ENCODE measurements around the gene ARID1A. TPM values are rescaled to one million over a fixed set of nuclear protein-coding genes. Genes with fewer than 3 reads are reported as not detected.

ARID1A gene
- total RNA-seq, 1 experiment from 2014 or later: 120 TPM

- Histone ChIP-seq H3K27ac (ENCODE audit: low read depth, low read length, poor library complexity, severe bottlenecking) (no peak overlapping the region), H3K4me3 (ENCODE audit: low read depth, low read length, poor library complexity, severe bottlenecking) (no peak overlapping the region), H3K36me3 (ENCODE audit: insufficient read depth, low read length, poor library complexity, severe bottlenecking) (peaks cover 80% of the 10 kb centered on the region), H3K27me3 (replicated peaks; ENCODE audit: insufficient read depth, low read depth, low read length, poor library complexity) (no peaks in the 10 kb centered on the region), H3K9me3 (ENCODE audit: low read depth, low read length, poor library complexity, severe bottlenecking) (no peaks in the 10 kb centered on the region), H3K4me1 (ENCODE audit: insufficient read depth, low read length, poor library complexity, severe bottlenecking) (peaks cover 7% of the 10 kb centered on the region)
- DNase-seq (ENCODE audit: low spot score): peak; percentile 11
- no TSS peak for BruUV-seq (replicated peaks)
- intact Hi-C loops (cut with micrococcal nuclease; ENCODE audit: unreplicated experiment): no loop called here
- TF ChIP-seq EZH2 (IDR thresholded peaks at IDR 0.05; ENCODE audit: borderline replicate concordance, low read depth, low read length, poor library complexity, severe bottlenecking): no peak
- TF ChIP-seq, protein P1, sequence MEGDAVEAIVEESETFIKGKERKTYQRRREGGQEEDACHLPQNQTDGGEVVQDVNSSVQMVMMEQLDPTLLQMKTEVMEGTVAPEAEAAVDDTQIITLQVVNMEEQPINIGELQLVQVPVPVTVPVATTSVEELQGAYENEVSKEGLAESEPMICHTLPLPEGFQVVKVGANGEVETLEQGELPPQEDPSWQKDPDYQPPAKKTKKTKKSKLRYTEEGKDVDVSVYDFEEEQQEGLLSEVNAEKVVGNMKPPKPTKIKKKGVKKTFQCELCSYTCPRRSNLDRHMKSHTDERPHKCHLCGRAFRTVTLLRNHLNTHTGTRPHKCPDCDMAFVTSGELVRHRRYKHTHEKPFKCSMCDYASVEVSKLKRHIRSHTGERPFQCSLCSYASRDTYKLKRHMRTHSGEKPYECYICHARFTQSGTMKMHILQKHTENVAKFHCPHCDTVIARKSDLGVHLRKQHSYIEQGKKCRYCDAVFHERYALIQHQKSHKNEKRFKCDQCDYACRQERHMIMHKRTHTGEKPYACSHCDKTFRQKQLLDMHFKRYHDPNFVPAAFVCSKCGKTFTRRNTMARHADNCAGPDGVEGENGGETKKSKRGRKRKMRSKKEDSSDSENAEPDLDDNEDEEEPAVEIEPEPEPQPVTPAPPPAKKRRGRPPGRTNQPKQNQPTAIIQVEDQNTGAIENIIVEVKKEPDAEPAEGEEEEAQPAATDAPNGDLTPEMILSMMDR (conservative IDR thresholded peaks at IDR 0.05; ENCODE audit: low read depth, low read length): no peak
- CTCF ChIA-PET: no interaction called here
- POLR2A ChIA-PET (ENCODE audit: low non-redundant PET): interaction anchor here (0.5 to 0.6 kb wide), 4 partner anchors 10 to 1366 kb away, joined by 3 to 9 read pairs (median 4); no protein-coding TSS in a partner anchor
Observed at GRCh38 chr1:26747048-26747447, 51.2 kb downstream of the ARID1A start.

- TF ChIP-seq, protein P1 (conservative IDR thresholded peaks at IDR 0.05; ENCODE audit: low read depth, low read length): no peak
- no peak for TF ChIP-seq EZH2 (IDR thresholded peaks at IDR 0.05; ENCODE audit: borderline replicate concordance, low read depth, low read length, poor library complexity, severe bottlenecking)
- Histone ChIP-seq H3K4me3 (ENCODE audit: low read depth, low read length, poor library complexity, severe bottlenecking) (no peak overlapping the region), H3K9me3 (ENCODE audit: low read depth, low read length, poor library complexity, severe bottlenecking) (no peaks in the 10 kb centered on the region), H3K27me3 (replicated peaks; ENCODE audit: insufficient read depth, low read depth, low read length, poor library complexity) (no peaks in the 10 kb centered on the region), H3K36me3 (ENCODE audit: insufficient read depth, low read length, poor library complexity, severe bottlenecking) (peaks cover 82% of the 10 kb centered on the region), H3K27ac (ENCODE audit: low read depth, low read length, poor library complexity, severe bottlenecking) (no peak overlapping the region), H3K4me1 (ENCODE audit: insufficient read depth, low read length, poor library complexity, severe bottlenecking) (peaks cover 7% of the 10 kb centered on the region)
- no TSS peak for BruUV-seq (replicated peaks)
- POLR2A ChIA-PET (ENCODE audit: low non-redundant PET): no interaction called here
- CTCF ChIA-PET: no interaction called here
- DNase-seq (ENCODE audit: low spot score): no peak
- intact Hi-C loops (cut with micrococcal nuclease; ENCODE audit: unreplicated experiment): no loop called here
Observed at GRCh38 chr1:26748351-26748750, 52.5 kb downstream of the ARID1A start.

- DNase-seq (ENCODE audit: low spot score): no peak
- H3K27ac ChIP-seq (ENCODE audit: low read depth, low read length, poor library complexity, severe bottlenecking): no peak overlapping the region
- no peaks in the 10 kb centered on the region for H3K27me3 ChIP-seq (replicated peaks; ENCODE audit: insufficient read depth, low read depth, low read length, poor library complexity)
- H3K4me1 ChIP-seq (ENCODE audit: insufficient read depth, low read length, poor library complexity, severe bottlenecking): peaks cover 3% of the 10 kb centered on the region
- H3K36me3 ChIP-seq (ENCODE audit: insufficient read depth, low read length, poor library complexity, severe bottlenecking): peaks cover 84% of the 10 kb centered on the region
- ChIA-PET POLR2A (ENCODE audit: low non-redundant PET) (no interaction called here), CTCF (no interaction called here)
- intact Hi-C loops (cut with micrococcal nuclease; ENCODE audit: unreplicated experiment): no loop called here
- no peak for TF ChIP-seq EZH2 (IDR thresholded peaks at IDR 0.05; ENCODE audit: borderline replicate concordance, low read depth, low read length, poor library complexity, severe bottlenecking)
- H3K4me3 ChIP-seq (ENCODE audit: low read depth, low read length, poor library complexity, severe bottlenecking): no peak overlapping the region
- BruUV-seq (replicated peaks): no TSS peak
- H3K9me3 ChIP-seq (ENCODE audit: low read depth, low read length, poor library complexity, severe bottlenecking): no peaks in the 10 kb centered on the region
Observed at GRCh38 chr1:26749458-26749857, 53.6 kb downstream of the ARID1A start.

DNA sequence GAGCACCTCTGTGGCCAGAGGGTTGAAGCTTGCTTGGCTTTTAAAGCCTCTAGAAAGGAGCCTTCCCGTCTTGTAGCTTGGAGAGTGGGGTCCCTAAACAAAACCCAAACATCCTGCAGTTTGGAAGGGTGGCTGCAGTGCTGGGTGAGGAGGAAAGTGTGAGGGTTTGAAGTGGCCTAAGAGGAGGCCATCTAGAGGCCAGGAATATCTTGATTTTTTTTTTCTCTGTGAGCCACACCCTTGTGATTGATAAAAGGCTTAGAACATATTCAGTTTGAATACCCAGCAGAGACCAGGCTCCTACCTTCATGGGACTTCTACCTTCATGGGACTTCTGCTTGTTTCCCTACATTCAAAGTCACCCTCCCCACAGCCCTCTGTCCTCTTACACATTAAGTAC lies 54.6 kb downstream of the ARID1A start:
- TF ChIP-seq, protein P1 (conservative IDR thresholded peaks at IDR 0.05; ENCODE audit: low read depth, low read length): no peak
- TF ChIP-seq EZH2 (IDR thresholded peaks at IDR 0.05; ENCODE audit: borderline replicate concordance, low read depth, low read length, poor library complexity, severe bottlenecking): no peak
- no TSS peak for BruUV-seq (replicated peaks)
- Histone ChIP-seq H3K36me3 (ENCODE audit: insufficient read depth, low read length, poor library complexity, severe bottlenecking) (peaks cover 80% of the 10 kb centered on the region), H3K9me3 (ENCODE audit: low read depth, low read length, poor library complexity, severe bottlenecking) (no peaks in the 10 kb centered on the region), H3K27ac (ENCODE audit: low read depth, low read length, poor library complexity, severe bottlenecking) (peak overlapping the region; percentile 24), H3K27me3 (replicated peaks; ENCODE audit: insufficient read depth, low read depth, low read length, poor library complexity) (no peaks in the 10 kb centered on the region), H3K4me3 (ENCODE audit: low read depth, low read length, poor library complexity, severe bottlenecking) (no peak overlapping the region), H3K4me1 (ENCODE audit: insufficient read depth, low read length, poor library complexity, severe bottlenecking) (no peaks in the 10 kb centered on the region)
- DNase-seq (ENCODE audit: low spot score): no peak
- CTCF ChIA-PET: no interaction called here
- intact Hi-C loops (cut with micrococcal nuclease; ENCODE audit: unreplicated experiment): no loop called here
- POLR2A ChIA-PET (ENCODE audit: low non-redundant PET): no interaction called here

All from A673 (cell line).